Panc1 (cell line): ENCODE measurements around the gene COL1A1. TPM values are rescaled to one million over a fixed set of nuclear protein-coding genes. Genes with fewer than 3 reads are reported as not detected.

Experiments
- ATAC-seq: fragments of 200-7000 bp; cut with Tn5 transposase; 2 replicates; pipeline ENCODE4 v1.9.1; 2020; ENCODE audit warnings: mild to moderate bottlenecking, moderate library complexity
- BruUV-seq: library from RNA; stranded (reverse); fragments of 400-500 nt; replicated peaks from 2 replicates; lab custom pipeline; 2021; lab: Mats Ljungman, UMichigan
- CTCF ChIA-PET: fragments of 300-600 bp; sonication (Branson Sonifier 250); formaldehyde crosslinking; loops from one replicate; lab custom pipeline; 2022; ENCODE audit warnings: antibody characterized with exemption; lab: Charles Lee
- POLR2A ChIA-PET: fragments of 300-600 bp; sonication (Branson Sonifier 250); formaldehyde crosslinking; loops from one replicate; lab custom pipeline; 2022; ENCODE audit warnings: antibody characterized with exemption; lab: Charles Lee
- DNase-seq: peaks from one replicate; pipeline ENCODE4 v3.0.0-alpha.2; 2010; ENCODE audit warnings: low read depth, low spot score
- H3K27ac ChIP-seq: 2 replicates; pipeline ENCODE4 v1.5.1; 2011; ENCODE audit warnings: mild to moderate bottlenecking, low read length, inconsistent platforms
- H3K27me3 ChIP-seq: fragments of 200-500 bp; sonication (Bioruptor generic); 2 replicates; pipeline ENCODE4 v1.6.0; 2014; ENCODE audit warnings: low read length, inconsistent platforms; ENCODE audit not compliant: control insufficient read depth, insufficient read depth
- H3K36me3 ChIP-seq: fragments of 200-500 bp; sonication (Bioruptor generic); 2 replicates; pipeline ENCODE4 v1.5.1; 2014; ENCODE audit warnings: inconsistent platforms, mild to moderate bottlenecking, low read length, moderate library complexity; ENCODE audit not compliant: control insufficient read depth, insufficient read depth
- H3K4me1 ChIP-seq: 2 replicates; pipeline ENCODE4 v1.5.1; 2011; ENCODE audit warnings: inconsistent platforms, mild to moderate bottlenecking, low read length, moderate library complexity; ENCODE audit not compliant: control insufficient read depth, insufficient read depth
- H3K4me3 ChIP-seq, 2 experiments: 2 replicates each; pipeline ENCODE4 v1.5.1; 2011 to 2012; ENCODE audit warnings: low read depth in 2 of 2, low read length in 2 of 2, mild to moderate bottlenecking in 2 of 2, inconsistent platforms in 1 of 2, moderate library complexity in 1 of 2
- H3K9me3 ChIP-seq: fragments of 200-500 bp; sonication (Bioruptor generic); 2 replicates; pipeline ENCODE4 v1.5.1; 2014; ENCODE audit warnings: low read depth, mild to moderate bottlenecking, inconsistent platforms, low read length, moderate library complexity; ENCODE audit not compliant: control insufficient read depth, insufficient read depth
- CTCF ChIP-seq: fragments of 450-650 bp; IDR thresholded peaks from 2 replicates; pipeline ENCODE4 v1.5.1; 2017; ENCODE audit warnings: mild to moderate bottlenecking
- POLR2AphosphoS5 ChIP-seq: IDR thresholded peaks from 2 replicates; pipeline ENCODE4 v1.6.1; 2012; ENCODE audit warnings: mild to moderate bottlenecking, low read depth, low read length, moderate library complexity
- REST ChIP-seq, 2 experiments: IDR thresholded peaks; 2 replicates each; pipeline ENCODE4 v1.6.1; 2011 to 2012; ENCODE audit warnings: low read depth in 2 of 2, control low read depth in 1 of 2, low read length in 1 of 2, mild to moderate bottlenecking in 1 of 2, moderate library complexity in 1 of 2; ENCODE audit not compliant: insufficient read depth in 1 of 2
- SIN3A ChIP-seq: IDR thresholded peaks from 2 replicates; pipeline ENCODE4 v1.6.1; 2012; ENCODE audit warnings: low read depth, mild to moderate bottlenecking, low read length, moderate library complexity, borderline replicate concordance; ENCODE audit not compliant: insufficient read depth
- TCF7L2 ChIP-seq: IDR thresholded peaks from 2 replicates; pipeline ENCODE4 v1.6.1; 2011; ENCODE audit warnings: mild to moderate bottlenecking, low read depth, low read length, inconsistent platforms
- in situ Hi-C: cut with HindIII; loops from 2 replicates; pipeline ENCODE4 v1.10.0; 2016; ENCODE audit warnings: low sequenced_read_pairs, low pct_unique_long_range_greater_than_20kb
- intact Hi-C: fragments of 100-400 bp; cut with micrococcal nuclease; formaldehyde crosslinking; loops from one replicate; pipeline ENCODE4 v1.10.0; 2022; ENCODE audit not compliant: unreplicated experiment
- total RNA-seq: library from RNA; stranded (reverse); gene quantifications from one replicate; pipeline ENCODE4 v1.2.1, GENCODE V29; 2021; ENCODE audit not compliant: unreplicated experiment

Gene COL1A1
- total RNA-seq, 1 experiment from 2014 or later: 52.7 TPM

- Histone ChIP-seq H3K4me3 (no peak overlapping the region), H3K27me3 (no peaks in the 10 kb centered on the region), H3K9me3 (no peaks in the 10 kb centered on the region), H3K36me3 (no peaks in the 10 kb centered on the region), H3K4me1 (peaks cover 9% of the 10 kb centered on the region; the same call in 1 of the 2 replicates), H3K27ac (no peak overlapping the region)
- no TSS peak for BruUV-seq
- TF ChIP-seq CTCF (no peak), SIN3A (no peak), REST (IDR thresholded peaks at IDR 0.05; ENCODE audit: insufficient read depth in 1 of 2, low read depth in 2 of 2, low read length in 1 of 2) (no peak), TCF7L2 (no peak), POLR2AphosphoS5 (no peak)
- peak; percentile 69 for ATAC-seq
- in situ Hi-C loops (loop anchor here (5.0 kb wide), 1 partner anchor 47 kb away; no protein-coding TSS in a partner anchor), intact Hi-C loops (no loop called here)
- DNase-seq: no peak
- ChIA-PET CTCF (interaction anchor here (0.5 to 0.8 kb wide), 2 partner anchors 18 to 22 kb away, joined by 3 to 4 read pairs; no protein-coding TSS in a partner anchor), POLR2A (no interaction called here)
These were observed 18.6 kb upstream of the COL1A1 start for GRCh38 chr17:50219939-50220465.

GRCh38 chr17:50219342-50219741, 17.9 kb upstream of the COL1A1 start:
- POLR2A ChIA-PET: no interaction called here

More at GRCh38 chr17:50219342-50219741, 17.9 kb upstream of the COL1A1 start:
- no TSS peak for BruUV-seq
- no peak overlapping the region for H3K4me3 ChIP-seq
- DNase-seq (no peak), ATAC-seq (peak; percentile 58)
- no peaks in the 10 kb centered on the region for H3K27me3 ChIP-seq
- TF ChIP-seq SIN3A: no peak
- TF ChIP-seq TCF7L2: no peak
- no peak for TF ChIP-seq CTCF
- TF ChIP-seq REST (IDR thresholded peaks at IDR 0.05; ENCODE audit: insufficient read depth in 1 of 2, low read depth in 2 of 2, low read length in 1 of 2): no peak
- TF ChIP-seq POLR2AphosphoS5: no peak
- peaks cover 9% of the 10 kb centered on the region; the same call in 1 of the 2 replicates for H3K4me1 ChIP-seq
- no peaks in the 10 kb centered on the region for H3K36me3 ChIP-seq
- in situ Hi-C loops: loop anchor here (5.0 kb wide), 1 partner anchor 48 kb away; no protein-coding TSS in a partner anchor
- no peaks in the 10 kb centered on the region for H3K9me3 ChIP-seq
- intact Hi-C loops: no loop called here
- H3K27ac ChIP-seq: no peak overlapping the region
- CTCF ChIA-PET: interaction anchor here (0.6 to 0.8 kb wide), 2 partner anchors 21 to 75 kb away, joined by 3 to 4 read pairs; no protein-coding TSS in a partner anchor
